ENCODE results near the gene CCL14. TPM values are rescaled to one million over a fixed set of nuclear protein-coding genes. Genes with fewer than 3 reads are reported as not detected.
A peak's percentile ranks its signal among the peaks of the same experiment; 100 is the strongest.

The CCL14 gene
- total and polyA plus RNA-seq, 7 experiments from 2014 or later, result not detected

DNA sequence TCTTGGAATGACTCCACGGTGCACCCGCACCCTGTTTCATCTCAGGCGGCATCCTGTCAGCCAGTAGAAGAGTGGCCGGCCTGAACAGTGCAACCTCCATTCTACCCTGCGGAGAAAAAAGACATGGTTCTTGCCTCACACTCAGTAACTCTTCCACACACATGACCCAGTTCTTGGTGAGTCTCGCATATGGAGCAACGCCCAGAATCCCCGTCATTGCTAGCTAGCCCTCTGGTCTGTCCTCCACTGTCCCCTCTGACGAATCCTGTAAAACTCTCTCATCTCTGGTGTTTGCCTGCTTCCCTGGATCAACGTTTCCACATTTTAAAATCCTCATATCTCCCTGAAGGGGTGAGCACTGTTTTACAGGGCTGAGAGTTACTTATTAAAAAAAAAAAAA, 51.8 kb downstream of the CCL14 start:
- POLR2A ChIA-PET, result interaction anchor here (0.6 kb wide), 1 partner anchor 158 kb away, joined by 3 read pairs; no protein-coding TSS in a partner anchor
- peaks cover 6 to 17% (median 11%) of the 10 kb centered on the region in 7 donors for H3K4me1 Mint-ChIP-seq
- no peak for DNase-seq
- H3K36me3 Mint-ChIP-seq, result no peaks in the 10 kb centered on the region
- no peak for ATAC-seq
- no peaks in the 10 kb centered on the region for H3K27me3 ChIP-seq (ENCODE audit: control insufficient read depth in 2 of 2, insufficient read depth in 2 of 2, low read length in 2 of 2)
- H3K4me3 Mint-ChIP-seq, result no peak overlapping the region
- CTCF ChIA-PET, result no interaction called here
- H3K27me3 Mint-ChIP-seq, result peaks cover 0 to 8% (median 0%) of the 10 kb centered on the region in 5 donors
- H3K36me3 ChIP-seq (ENCODE audit: control insufficient read depth in 2 of 3, insufficient read depth in 3 of 3, low read length in 3 of 3), result no peaks in the 10 kb centered on the region
- H3K27ac ChIP-seq (ENCODE audit: low read depth, low read length), result no peak overlapping the region
- no peaks in the 10 kb centered on the region for H3K9me3 ChIP-seq (ENCODE audit: control insufficient read depth in 2 of 3, low read length in 3 of 3)
- H3K4me1 ChIP-seq (ENCODE audit: control insufficient read depth in 2 of 2, insufficient read depth in 2 of 2, low read length in 2 of 2), result no peaks in the 10 kb centered on the region
- no peak overlapping the region for H3K4me3 ChIP-seq (ENCODE audit: low read length)
- peak overlapping the region in 1 of 9 donors; percentile 50 for H3K27ac Mint-ChIP-seq
- intact Hi-C loops (cut with micrococcal nuclease), result loop anchor here in 1 of 2 donors (5.0 kb wide), 2 partner anchors 37 to 172 kb away; partner anchors contain the start of gene C17orf50
- no peaks in the 10 kb centered on the region for H3K9me3 Mint-ChIP-seq

Other genes starting within 250 kb of the CCL14 start
- gene GAS2L2, start 233.5 kb downstream of the CCL14 start, total RNA-seq, result under 1 TPM in 4 of 5 experiments, not detected in 1; 0.16 to 0.49 (median 0.24) TPM
- gene GAS2L2, start 233.5 kb downstream of the CCL14 start, polyA plus RNA-seq, result not detected
- not detected for gene C17orf50, start 225.8 kb downstream of the CCL14 start, total RNA-seq
- gene C17orf50, start 225.8 kb downstream of the CCL14 start, polyA plus RNA-seq, result under 1 TPM in 1 of 2 donors, not detected in 1; 0.27 TPM
- 10 to 100 TPM in 3 of 5 experiments, 1 to 10 TPM in 1, not detected in 1; 2.9 to 15.1 (median 14.0) TPM for gene MMP28, start 191.1 kb downstream of the CCL14 start, total RNA-seq
- 10 to 100 TPM; 19.7 to 33.1 TPM for gene MMP28, start 191.1 kb downstream of the CCL14 start, polyA plus RNA-seq
- gene TAF15, start 177.2 kb downstream of the CCL14 start, total RNA-seq, result 100 to 1,000 TPM; 162 to 281 (median 243) TPM
- gene TAF15, start 177.2 kb downstream of the CCL14 start, polyA plus RNA-seq, result 10 to 100 TPM; 27.8 to 30.2 TPM
- gene HEATR9, start 117.8 kb downstream of the CCL14 start, total RNA-seq, result 1 to 10 TPM in 1 of 5 experiments, under 1 TPM in 1, not detected in 3; 0.22 to 1.9 TPM
- gene HEATR9, start 117.8 kb downstream of the CCL14 start, polyA plus RNA-seq, result under 1 TPM in 1 of 2 donors, not detected in 1; 0.09 TPM
- 100 to 1,000 TPM in 1 of 5 experiments, 10 to 100 TPM in 4; 17.0 to 192 (median 29.1) TPM for gene CCL5, start 106.4 kb downstream of the CCL14 start, total RNA-seq
- 1 to 10 TPM; 2.8 to 4.1 TPM for gene CCL5, start 106.4 kb downstream of the CCL14 start, polyA plus RNA-seq
- 1 to 10 TPM in 1 of 5 experiments, not detected in 4; 6.9 TPM for gene RDM1, start 56.0 kb downstream of the CCL14 start, total RNA-seq
- under 1 TPM in 1 of 2 donors, not detected in 1; 0.39 TPM for gene RDM1, start 56.0 kb downstream of the CCL14 start, polyA plus RNA-seq
- gene LYZL6, start 43.0 kb downstream of the CCL14 start, total RNA-seq, result not detected
- not detected for gene LYZL6, start 43.0 kb downstream of the CCL14 start, polyA plus RNA-seq
- not detected for gene CCL16, start 5.2 kb downstream of the CCL14 start, total RNA-seq
- gene CCL16, start 5.2 kb downstream of the CCL14 start, polyA plus RNA-seq, result not detected
- not detected for gene CCL15, start 14.8 kb upstream of the CCL14 start, total RNA-seq
- gene CCL15, start 14.8 kb upstream of the CCL14 start, polyA plus RNA-seq, result not detected
- not detected for gene CCL23, start 31.2 kb upstream of the CCL14 start, total RNA-seq
- gene CCL23, start 31.2 kb upstream of the CCL14 start, polyA plus RNA-seq, result not detected
- not detected for gene CCL18, start 77.5 kb upstream of the CCL14 start, total RNA-seq
- not detected for gene CCL18, start 77.5 kb upstream of the CCL14 start, polyA plus RNA-seq
- 10 to 100 TPM in 3 of 5 experiments, 1 to 10 TPM in 2; 1.6 to 72.5 (median 44.0) TPM for gene CCL3, start 103.4 kb upstream of the CCL14 start, total RNA-seq
- not detected for gene CCL3, start 103.4 kb upstream of the CCL14 start, polyA plus RNA-seq
- 10 to 100 TPM in 3 of 5 experiments, 1 to 10 TPM in 2; 1.6 to 35.6 (median 12.8) TPM for gene CCL4, start 117.1 kb upstream of the CCL14 start, total RNA-seq
- under 1 TPM; 0.74 to 0.96 TPM for gene CCL4, start 117.1 kb upstream of the CCL14 start, polyA plus RNA-seq
- gene TBC1D3B, start 189.9 kb upstream of the CCL14 start, total RNA-seq, result 10 to 100 TPM in 2 of 5 experiments, 1 to 10 TPM in 3; 4.0 to 13.3 (median 9.7) TPM
- gene TBC1D3B, start 189.9 kb upstream of the CCL14 start, polyA plus RNA-seq, result not detected
- 10 to 100 TPM in 2 of 5 experiments, 1 to 10 TPM in 1, under 1 TPM in 1, not detected in 1; 0.70 to 57.5 (median 17.7) TPM for gene CCL3L1, start 210.0 kb upstream of the CCL14 start, total RNA-seq
- not detected for gene CCL3L1, start 210.0 kb upstream of the CCL14 start, polyA plus RNA-seq
- gene CCL4L2, start 224.3 kb upstream of the CCL14 start, total RNA-seq, result 10 to 100 TPM in 1 of 5 experiments, 1 to 10 TPM in 2, not detected in 2; 5.3 to 10.0 (median 9.7) TPM
- gene CCL4L2, start 224.3 kb upstream of the CCL14 start, polyA plus RNA-seq, result not detected